Stimulated activated CD8-positive, alpha-beta memory T cell treated with anti-CD3 and anti-CD28 coated beads, Interleukin-4, amount 100 ng/mL, for 24 hours (primary cell): ENCODE data around the gene TACC2.
"Not testable (repeated sequence)": the region's sequence is repeated elsewhere in the genome, so short reads cannot be mapped to it uniquely, and the experiment has no call there.

ENCODE experiments used
- DNase-seq: peaks from one replicate; pipeline ENCODE4 v3.0.0-alpha.2; 2020; ENCODE audit warnings: low read depth

The TACC2 gene

GRCh38 chr10:122057841-122058413 lies 69.0 kb downstream of the TACC2 start:
- DNase-seq, result no peak

GRCh38 chr10:122060250-122060649 lies 71.3 kb downstream of the TACC2 start:
- DNase-seq, result no peak

GRCh38 chr10:122062831-122063674 lies 74.1 kb downstream of the TACC2 start:
- no peak for DNase-seq

- DNase-seq, result not testable (repeated sequence)
These were observed 77.5 kb downstream of the TACC2 start for GRCh38 chr10:122066337-122066939.

- DNase-seq, result no peak
These were observed 79.9 kb downstream of the TACC2 start for GRCh38 chr10:122068844-122069243.

- DNase-seq, result no peak
These were observed 83.5 kb downstream of the TACC2 start for GRCh38 chr10:122072491-122072890.

GRCh38 chr10:122073508-122073907 lies 84.5 kb downstream of the TACC2 start:
- no peak for DNase-seq

GRCh38 chr10:122075171-122075570 lies 86.2 kb downstream of the TACC2 start:
- no peak for DNase-seq

- DNase-seq, result not testable (repeated sequence)
These were observed 86.9 kb downstream of the TACC2 start for GRCh38 chr10:122075876-122076275.

- no peak for DNase-seq
These were observed 88.4 kb downstream of the TACC2 start for GRCh38 chr10:122077311-122077875.

GRCh38 chr10:122078326-122078725 lies 89.4 kb downstream of the TACC2 start:
- DNase-seq, result no peak

- no peak for DNase-seq
These were observed 90.2 kb downstream of the TACC2 start for GRCh38 chr10:122078965-122079795.

GRCh38 chr10:122082616-122083477 lies 93.9 kb downstream of the TACC2 start:
- DNase-seq, result no peak

- DNase-seq, result no peak
These were observed 94.6 kb downstream of the TACC2 start for GRCh38 chr10:122083478-122084025.

- DNase-seq, result no peak
These were observed 95.5 kb downstream of the TACC2 start for GRCh38 chr10:122084286-122085041.

- DNase-seq, result no peak
These were observed 96.5 kb downstream of the TACC2 start for GRCh38 chr10:122085423-122085911.

- DNase-seq, result no peak
These were observed 97.7 kb downstream of the TACC2 start for GRCh38 chr10:122086416-122087240.

GRCh38 chr10:122087436-122087835 lies 98.5 kb downstream of the TACC2 start:
- DNase-seq, result no peak
